ACHN (cell line): ENCODE data around the gene DNAJC10.
"Not testable (repeated sequence)": the region's sequence is repeated elsewhere in the genome, so short reads cannot be mapped to it uniquely, and the experiment has no call there.

Source experiments
- DNase-seq: peaks from one replicate; pipeline ENCODE4 v3.0.0-alpha.2; 2015
- in situ Hi-C: cut with HindIII; loops from 2 replicates; pipeline ENCODE4 v1.10.0; 2017; ENCODE audit warnings: low sequenced_read_pairs, low pct_ligation_motif_present, low pct_unique_long_range_greater_than_20kb

Gene DNAJC10

GRCh38 chr2:182717816-182718215 lies 1.8 kb downstream of the DNAJC10 start:
- in situ Hi-C loops: no loop called here

DNA sequence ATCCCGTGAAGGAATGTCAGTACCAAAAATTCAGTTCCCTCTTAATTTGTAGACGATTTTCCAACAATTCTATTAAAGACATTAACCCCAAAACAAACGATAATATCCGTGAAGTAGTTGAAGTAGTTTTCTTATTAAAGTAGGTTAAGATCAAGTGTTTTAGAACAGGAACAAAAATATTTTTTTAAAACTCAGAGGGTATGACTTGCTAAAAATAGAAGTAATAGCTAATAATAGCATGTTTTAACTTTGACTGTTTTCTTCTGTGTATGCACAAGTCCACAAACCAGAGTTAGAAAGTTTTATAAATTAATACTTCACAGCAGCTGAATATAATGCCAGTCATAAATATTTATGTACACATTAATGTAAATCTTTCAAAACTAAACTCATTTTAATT lies 2.4 kb downstream of the DNAJC10 start:
- in situ Hi-C loops: no loop called here
- no peak for DNase-seq

More at GRCh38 chr2:182717816-182718215, 1.8 kb downstream of the DNAJC10 start:
- no peak for DNase-seq

DNA sequence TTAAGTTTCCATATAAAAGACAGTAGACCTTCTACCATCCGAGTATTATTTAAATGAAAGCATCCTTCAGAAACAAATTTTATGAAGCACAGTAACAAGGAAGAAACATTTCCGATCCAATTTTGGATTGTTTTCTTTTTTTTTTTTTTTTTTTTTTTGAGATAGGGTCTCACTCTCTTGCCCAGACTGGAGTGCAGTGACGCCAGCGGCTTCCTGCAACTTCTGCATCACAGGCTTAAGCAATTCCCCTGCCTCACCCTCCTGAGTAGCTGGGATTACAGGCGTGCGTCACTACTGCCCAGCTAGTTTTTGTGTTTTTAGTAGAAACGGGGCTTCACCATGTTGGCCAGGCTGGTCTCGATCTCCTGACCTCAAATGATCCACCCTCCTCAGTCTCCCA lies 3.1 kb downstream of the DNAJC10 start:
- in situ Hi-C loops, DNase-seq: not testable (repeated sequence)

GRCh38 chr2:182724656-182725055 lies 8.6 kb downstream of the DNAJC10 start:
- in situ Hi-C loops: no loop called here

DNA sequence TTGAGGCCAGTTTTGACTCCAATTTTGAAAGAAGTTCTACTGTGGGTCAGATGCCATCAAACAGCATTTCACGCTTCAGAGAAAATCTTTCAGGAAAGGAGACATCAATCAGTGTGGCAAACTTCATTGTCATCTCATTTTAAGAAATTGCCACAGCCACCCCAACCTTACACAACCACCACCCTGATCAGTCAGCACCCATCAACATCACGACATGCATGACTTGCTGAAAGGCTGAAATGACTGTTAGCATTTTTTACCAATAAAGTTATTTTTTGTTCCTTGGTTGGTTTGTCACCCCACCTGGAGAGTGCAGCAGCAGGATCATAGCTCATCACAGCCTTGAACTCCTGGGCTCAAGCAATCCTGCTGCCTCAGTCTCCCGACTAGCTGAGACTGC lies 10.4 kb downstream of the DNAJC10 start:
- no peak for DNase-seq
- in situ Hi-C loops: no loop called here

More at GRCh38 chr2:182724656-182725055, 8.6 kb downstream of the DNAJC10 start:
- no peak for DNase-seq

DNA sequence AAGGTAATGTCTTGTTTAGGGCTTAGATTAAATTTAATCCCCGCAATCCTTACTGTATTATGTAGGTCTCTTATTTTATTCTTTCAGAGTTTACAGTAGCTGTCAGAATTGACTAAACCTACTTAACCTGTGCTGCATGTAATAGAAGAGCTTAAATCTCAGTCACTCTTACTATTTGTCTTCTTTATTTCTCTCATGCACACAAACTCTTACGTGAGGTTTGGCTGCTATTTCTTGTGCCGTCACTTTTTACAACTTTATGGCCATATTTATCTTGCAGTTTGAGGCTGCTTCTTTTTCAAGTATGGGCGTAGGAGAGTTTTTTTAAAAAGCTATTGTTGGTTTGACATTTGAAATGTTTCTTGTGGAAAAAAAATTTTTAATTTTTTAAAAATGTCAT lies 12.0 kb downstream of the DNAJC10 start:
- in situ Hi-C loops: no loop called here

GRCh38 chr2:182729710-182730339 lies 13.8 kb downstream of the DNAJC10 start:
- in situ Hi-C loops: no loop called here
- DNase-seq: no peak

More for the DNA sequence above, 12.0 kb downstream of the DNAJC10 start:
- no peak for DNase-seq

GRCh38 chr2:182730486-182730885 lies 14.4 kb downstream of the DNAJC10 start:
- no peak for DNase-seq
- in situ Hi-C loops: no loop called here

DNA sequence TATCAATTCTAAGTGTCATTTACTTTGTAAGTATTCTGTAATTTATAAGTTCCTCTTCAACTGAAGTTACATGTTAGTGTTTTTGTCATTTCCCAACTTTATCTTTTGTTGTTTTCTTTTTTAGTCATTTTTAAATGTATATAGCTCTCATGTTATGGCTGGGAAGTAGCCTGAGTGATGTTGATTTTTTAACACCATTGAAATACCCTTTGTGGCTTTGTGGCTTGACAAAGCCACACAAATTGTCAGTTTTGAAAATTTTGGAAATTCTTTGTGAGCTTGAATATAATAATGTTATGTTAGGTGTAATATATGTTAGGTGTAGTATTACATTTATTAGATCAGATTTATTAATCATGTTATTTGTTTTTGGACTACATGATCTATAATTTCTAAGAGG lies 16.7 kb downstream of the DNAJC10 start:
- in situ Hi-C loops: no loop called here
- DNase-seq: no peak

- no peak for DNase-seq
- in situ Hi-C loops: no loop called here
Observed at GRCh38 chr2:182733572-182733971, 17.5 kb downstream of the DNAJC10 start.

GRCh38 chr2:182736856-182737255 lies 20.8 kb downstream of the DNAJC10 start:
- DNase-seq, in situ Hi-C loops: not testable (repeated sequence)

DNA sequence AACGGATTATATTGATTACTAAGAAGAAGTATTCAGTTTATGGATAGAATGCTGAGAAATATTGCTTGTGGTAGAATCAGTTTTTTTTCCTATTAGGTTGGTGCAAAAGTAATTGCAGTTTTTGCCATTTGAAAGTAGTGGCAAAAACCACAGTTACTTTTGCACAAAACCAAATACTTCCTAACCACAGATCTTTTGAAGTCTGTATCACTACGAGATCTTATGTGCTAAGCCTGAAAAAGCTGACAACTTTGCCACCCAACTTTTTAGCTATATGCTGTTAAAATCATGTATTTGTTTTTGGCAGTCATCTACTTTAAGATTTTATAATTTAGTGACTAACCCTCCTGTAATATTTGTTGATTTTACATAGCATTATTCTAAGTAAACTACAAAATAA lies 24.6 kb downstream of the DNAJC10 start:
- DNase-seq: no peak
- in situ Hi-C loops: no loop called here

- in situ Hi-C loops: no loop called here
- DNase-seq: no peak
Observed at GRCh38 chr2:182741620-182742019, 25.6 kb downstream of the DNAJC10 start.

- no peak for DNase-seq
- in situ Hi-C loops: no loop called here
Observed at GRCh38 chr2:182744490-182744889, 28.4 kb downstream of the DNAJC10 start.

DNA sequence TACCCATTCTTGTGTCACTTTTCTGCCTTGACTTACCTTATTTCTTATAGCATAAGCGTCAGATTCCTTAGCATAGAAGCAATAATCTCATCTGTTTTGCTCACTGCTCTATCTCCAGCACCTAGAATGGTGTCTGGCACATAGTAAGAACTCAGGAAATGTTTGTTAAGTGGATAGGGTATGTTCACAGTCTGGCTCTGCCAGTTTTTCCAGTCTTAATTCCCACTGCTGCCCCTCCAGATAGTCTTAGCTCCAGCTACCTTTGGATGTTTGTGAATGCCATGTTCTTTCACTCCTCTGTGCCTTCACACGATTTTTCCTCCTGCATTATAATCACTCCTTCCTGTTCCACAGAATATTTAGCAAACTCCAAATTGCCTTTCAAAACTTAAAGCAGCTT lies 29.0 kb downstream of the DNAJC10 start:
- in situ Hi-C loops: no loop called here
- DNase-seq: no peak

DNA sequence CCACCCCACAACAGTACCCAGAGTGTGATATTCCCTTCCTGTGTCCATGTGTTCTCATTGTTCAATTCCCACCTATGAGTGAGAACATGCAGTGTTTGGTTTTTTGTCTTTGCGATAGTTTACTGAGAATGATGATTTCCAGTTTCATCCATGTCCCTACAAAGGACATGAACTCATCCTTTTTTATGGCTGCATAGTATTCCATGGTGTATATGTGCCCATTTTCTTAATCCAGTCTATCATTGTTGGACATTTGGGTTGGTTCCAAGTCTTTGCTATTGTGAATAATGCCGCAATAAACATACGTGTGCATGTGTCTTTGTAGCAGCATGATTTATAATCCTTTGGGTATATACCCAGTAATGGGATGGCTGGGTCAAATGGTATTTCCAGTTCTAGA lies 29.8 kb downstream of the DNAJC10 start:
- in situ Hi-C loops, DNase-seq: not testable (repeated sequence)

GRCh38 chr2:182754231-182754630 lies 38.2 kb downstream of the DNAJC10 start:
- in situ Hi-C loops: no loop called here
- no peak for DNase-seq

GRCh38 chr2:182758379-182758778 lies 42.3 kb downstream of the DNAJC10 start:
- no peak for DNase-seq
- in situ Hi-C loops: no loop called here

- no peak for DNase-seq
- in situ Hi-C loops: no loop called here
Observed at GRCh38 chr2:182761903-182762302, 45.8 kb downstream of the DNAJC10 start.

DNA sequence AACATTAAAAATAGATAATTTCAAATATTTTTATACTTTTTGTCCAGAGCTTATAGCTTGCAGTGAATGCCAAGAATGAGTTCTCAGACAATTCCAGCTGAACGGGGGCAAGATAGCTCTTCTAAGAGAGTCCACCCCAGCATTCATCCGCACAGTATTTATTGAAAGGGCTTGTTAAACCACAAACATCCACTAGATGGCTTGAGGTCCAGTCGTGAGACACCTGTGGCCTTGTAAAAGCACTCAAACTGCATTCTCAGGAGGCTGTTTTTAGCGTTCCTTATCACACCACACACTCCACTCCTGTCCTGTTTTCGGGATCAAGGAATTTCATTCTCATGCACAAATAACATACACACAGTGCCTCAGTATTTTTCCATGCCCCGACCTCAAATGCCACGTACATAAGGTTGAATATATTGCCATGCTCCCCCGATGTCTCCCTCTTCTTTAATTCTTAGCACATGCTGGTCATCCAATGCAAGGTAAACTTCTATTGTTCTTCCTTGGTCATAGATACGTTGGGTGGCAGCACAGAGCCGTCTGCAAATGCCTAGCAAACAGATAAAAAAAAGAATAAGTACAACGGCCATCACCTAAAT lies 47.4 kb downstream of the DNAJC10 start:
- DNase-seq: peak; percentile 66

More for the DNA sequence above, 47.4 kb downstream of the DNAJC10 start:
- in situ Hi-C loops: no loop called here
